ENCODE results near the gene ISCA2.
A peak's percentile ranks its signal among the peaks of the same experiment; 100 is the strongest.

Gene ISCA2

DNA sequence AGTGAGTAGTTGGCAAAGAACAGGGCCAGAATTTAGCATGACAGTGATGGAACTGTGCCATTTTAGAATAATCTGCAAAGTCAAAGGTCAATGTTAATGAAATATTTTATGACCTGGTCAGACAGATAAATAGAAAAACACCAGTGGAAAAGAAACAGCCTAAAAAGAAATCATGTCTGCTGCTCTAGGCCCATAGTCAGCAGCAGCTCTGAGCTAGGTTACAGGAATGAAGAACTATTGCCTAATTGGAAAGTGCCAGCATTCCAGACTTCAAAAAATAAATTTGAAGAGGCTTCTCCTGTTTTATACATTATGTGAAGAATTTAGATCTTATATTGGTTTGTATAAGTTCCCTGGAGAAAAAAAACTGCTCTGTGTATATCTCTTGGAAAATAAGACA lies 10.2 kb upstream of the ISCA2 start:
- H3K4me1 ChIP-seq (ENCODE audit: control insufficient read depth, insufficient read depth, low read length): peaks cover 19% of the 10 kb centered on the region; the same call in 1 of the 2 replicates

DNA sequence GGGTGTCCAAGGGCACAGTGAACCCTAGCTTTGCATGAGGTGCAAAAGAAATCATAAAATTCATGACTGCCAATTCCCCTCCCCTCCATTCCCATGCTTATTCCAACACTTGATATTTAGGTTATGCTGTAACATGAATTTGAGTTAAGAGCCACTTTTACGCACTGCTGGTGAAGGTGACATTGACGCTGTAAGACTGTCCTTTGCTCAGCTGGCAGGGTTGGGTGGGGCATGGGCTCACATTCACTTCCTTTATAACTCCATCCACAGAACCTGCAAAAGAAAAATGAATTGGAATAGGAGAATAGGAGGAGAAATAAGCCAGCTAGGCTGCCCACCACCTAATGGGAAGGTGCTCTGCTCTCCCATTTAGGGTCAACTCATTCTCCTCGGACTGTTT lies 7.4 kb upstream of the ISCA2 start:
- Histone ChIP-seq H3K27ac (ENCODE audit: low read depth, low read length) (no peak overlapping the region), H3K9ac (ENCODE audit: low read length) (no peak overlapping the region), H3K27me3 (ENCODE audit: control insufficient read depth, insufficient read depth, low read length) (no peaks in the 10 kb centered on the region), H3K4me3 (ENCODE audit: low read depth, low read length) (no peak overlapping the region), H3K4me1 (ENCODE audit: control insufficient read depth, insufficient read depth, low read length) (peaks cover 13% of the 10 kb centered on the region; the same call in 1 of the 2 replicates), H3K36me3 (ENCODE audit: control insufficient read depth, insufficient read depth, low read length) (peaks cover 42% of the 10 kb centered on the region), H3K9me3 (ENCODE audit: control insufficient read depth, insufficient read depth, low read depth, low read length) (no peaks in the 10 kb centered on the region)

More for the DNA sequence above, 10.2 kb upstream of the ISCA2 start:
- Histone ChIP-seq H3K27me3 (ENCODE audit: control insufficient read depth, insufficient read depth, low read length) (no peaks in the 10 kb centered on the region), H3K36me3 (ENCODE audit: control insufficient read depth, insufficient read depth, low read length) (peaks cover 68% of the 10 kb centered on the region), H3K4me3 (ENCODE audit: low read depth, low read length) (no peak overlapping the region), H3K9me3 (ENCODE audit: control insufficient read depth, insufficient read depth, low read depth, low read length) (no peaks in the 10 kb centered on the region), H3K27ac (ENCODE audit: low read depth, low read length) (no peak overlapping the region), H3K9ac (ENCODE audit: low read length) (no peak overlapping the region)

DNA sequence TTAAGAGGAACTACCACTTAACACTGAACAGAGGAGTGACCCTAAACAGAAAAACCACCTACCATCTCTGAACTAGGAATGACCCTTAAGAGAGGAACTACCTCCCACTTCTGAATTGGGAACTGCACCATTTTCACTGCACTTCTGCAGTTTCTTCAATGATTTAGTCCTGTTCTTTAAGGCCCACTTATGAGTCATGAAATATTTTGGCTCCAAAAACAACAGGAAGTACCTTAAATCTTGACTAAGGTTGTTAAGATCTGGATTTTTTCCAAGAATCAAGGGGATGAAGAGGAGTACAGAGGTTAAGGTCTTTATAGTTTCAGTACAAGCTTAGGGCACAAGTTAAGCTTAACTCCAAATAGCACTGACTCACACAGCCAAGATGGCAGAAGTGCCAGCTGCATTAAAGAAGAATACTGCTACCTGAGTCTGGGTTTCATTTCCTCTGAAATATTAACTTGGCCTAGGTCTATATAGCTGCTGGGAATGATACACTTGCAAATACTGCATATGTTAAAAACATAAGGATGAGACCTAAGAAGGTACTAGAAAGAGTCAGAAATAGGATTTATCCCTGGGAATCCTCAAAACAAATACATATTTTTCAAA lies 4.7 kb upstream of the ISCA2 start:
- peaks cover 21% of the 10 kb centered on the region for H3K36me3 ChIP-seq (ENCODE audit: control insufficient read depth, insufficient read depth, low read length)
- H3K4me1 ChIP-seq (ENCODE audit: control insufficient read depth, insufficient read depth, low read length): peaks cover 20% of the 10 kb centered on the region
- H3K27ac ChIP-seq (ENCODE audit: low read depth, low read length): no peak overlapping the region
- H3K27me3 ChIP-seq (ENCODE audit: control insufficient read depth, insufficient read depth, low read length): no peaks in the 10 kb centered on the region
- no peak overlapping the region for H3K4me3 ChIP-seq (ENCODE audit: low read depth, low read length)
- no peaks in the 10 kb centered on the region for H3K9me3 ChIP-seq (ENCODE audit: control insufficient read depth, insufficient read depth, low read depth, low read length)
- no peak overlapping the region for H3K9ac ChIP-seq (ENCODE audit: low read length)

DNA sequence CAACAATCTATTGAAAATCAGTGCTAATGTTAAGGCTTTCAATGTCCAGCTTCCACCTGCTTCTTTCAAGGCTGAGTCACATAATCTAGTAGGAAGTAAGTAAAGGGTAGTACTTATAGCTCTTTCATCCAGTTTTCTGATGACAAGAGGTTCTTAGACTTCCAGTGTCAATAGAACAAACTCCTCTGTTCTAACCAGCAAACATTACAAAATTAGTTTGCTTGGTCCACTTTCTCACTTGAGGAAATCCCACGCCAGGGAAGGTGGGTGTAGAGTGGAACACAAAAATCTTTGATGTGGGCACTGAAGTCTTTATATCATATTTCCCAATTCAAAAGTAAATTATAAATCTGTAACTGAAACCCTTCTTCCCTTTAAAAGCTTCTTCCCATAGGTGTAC lies 3.1 kb upstream of the ISCA2 start:
- no peaks in the 10 kb centered on the region for H3K27me3 ChIP-seq (ENCODE audit: control insufficient read depth, insufficient read depth, low read length)
- peaks cover 13% of the 10 kb centered on the region for H3K36me3 ChIP-seq (ENCODE audit: control insufficient read depth, insufficient read depth, low read length)
- peaks cover 24% of the 10 kb centered on the region for H3K4me1 ChIP-seq (ENCODE audit: control insufficient read depth, insufficient read depth, low read length)
- H3K27ac ChIP-seq (ENCODE audit: low read depth, low read length): no peak overlapping the region
- no peaks in the 10 kb centered on the region for H3K9me3 ChIP-seq (ENCODE audit: control insufficient read depth, insufficient read depth, low read depth, low read length)
- H3K9ac ChIP-seq (ENCODE audit: low read length): no peak overlapping the region
- H3K4me3 ChIP-seq (ENCODE audit: low read depth, low read length): no peak overlapping the region

DNA sequence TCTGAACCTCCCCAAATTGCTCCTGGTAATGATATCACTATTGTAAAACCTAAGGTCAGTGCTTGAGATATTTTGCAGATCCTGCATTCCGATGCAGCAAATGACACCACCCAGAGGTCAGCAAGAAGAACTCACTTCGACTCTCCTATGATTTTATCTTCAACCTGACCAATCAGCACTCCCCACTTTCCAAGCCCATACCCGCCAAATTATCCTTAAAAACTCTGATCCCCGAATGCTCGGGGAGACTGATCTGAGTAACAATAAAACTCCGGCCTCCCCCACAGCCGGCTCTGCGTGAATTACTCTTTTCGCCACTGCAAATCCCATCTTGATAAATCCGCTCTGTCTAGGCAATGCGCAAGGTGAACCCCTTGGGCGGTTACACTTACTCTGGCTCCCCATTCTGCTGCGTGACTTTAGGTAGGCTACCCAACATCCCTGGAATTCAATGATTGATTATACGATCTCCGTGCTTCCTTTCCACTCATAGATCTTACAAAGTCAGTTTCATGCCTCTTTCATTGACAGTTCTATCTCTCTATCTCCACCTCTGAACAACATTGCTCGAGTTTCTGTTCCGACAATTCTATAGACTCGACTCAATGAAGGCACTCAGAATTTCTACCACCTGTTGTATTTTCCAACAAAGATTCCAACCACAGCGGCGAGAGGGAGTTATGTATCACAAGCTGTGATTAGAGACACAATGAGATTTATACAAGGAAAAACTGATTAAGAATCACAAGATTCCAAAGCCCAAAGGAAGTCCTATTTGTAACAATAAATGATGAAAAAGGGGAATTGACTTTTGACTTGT lies 1.4 kb upstream of the ISCA2 start:
- Histone ChIP-seq H3K9ac (ENCODE audit: low read length) (peak overlapping the region; percentile 60), H3K4me1 (ENCODE audit: control insufficient read depth, insufficient read depth, low read length) (peaks cover 21% of the 10 kb centered on the region), H3K4me3 (ENCODE audit: low read depth, low read length) (peak overlapping the region; percentile 89), H3K27me3 (ENCODE audit: control insufficient read depth, insufficient read depth, low read length) (no peaks in the 10 kb centered on the region), H3K36me3 (ENCODE audit: control insufficient read depth, insufficient read depth, low read length) (peaks cover 16% of the 10 kb centered on the region), H3K9me3 (ENCODE audit: control insufficient read depth, insufficient read depth, low read depth, low read length) (no peaks in the 10 kb centered on the region), H3K27ac (ENCODE audit: low read depth, low read length) (no peak overlapping the region)

DNA sequence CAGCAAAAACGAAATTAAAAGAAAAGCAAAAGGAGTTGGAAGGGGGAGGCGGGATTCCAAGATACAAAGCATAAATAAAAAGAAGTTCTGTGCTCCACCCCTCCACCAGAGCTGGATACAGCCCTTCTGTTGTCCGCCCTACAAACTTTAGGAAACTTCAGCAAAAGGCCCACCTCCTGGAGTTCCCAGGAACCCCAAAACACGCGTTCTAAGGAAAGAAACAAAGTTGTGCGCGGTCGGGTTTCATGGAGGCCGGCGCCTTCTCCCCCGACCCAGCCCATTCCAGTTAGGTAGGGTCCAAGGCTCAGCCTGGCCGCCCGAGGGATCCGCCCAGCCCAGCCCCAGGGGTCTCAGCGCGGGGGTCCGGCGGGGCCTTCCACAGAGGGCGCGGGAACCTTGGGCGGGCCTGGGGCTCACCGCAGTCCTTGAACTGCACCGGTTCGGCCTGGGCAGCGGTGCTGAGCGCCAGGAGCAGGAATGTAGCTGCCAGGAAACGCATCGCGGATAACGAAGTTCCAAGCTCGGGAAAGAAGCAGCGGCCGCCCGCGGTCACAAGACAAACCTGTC lies 706 bp upstream of the ISCA2 start, which contains the start of gene NPC2:
TSS of gene NPC2 (minus strand) at position 530 of the 567 bp plus-strand sequence. CDS start at position 499, 31 bp downstream.
- H3K4me1 ChIP-seq (ENCODE audit: control insufficient read depth, insufficient read depth, low read length): peaks cover 14% of the 10 kb centered on the region
- peak within 1 kb of the TSS; percentile 89 for H3K9ac ChIP-seq (ENCODE audit: low read length)
- H3K4me3 ChIP-seq (ENCODE audit: low read depth, low read length): peak within 1 kb of the TSS; percentile 95
- H3K27me3 ChIP-seq (ENCODE audit: control insufficient read depth, insufficient read depth, low read length): no peaks in the 10 kb centered on the region
- H3K9me3 ChIP-seq (ENCODE audit: control insufficient read depth, insufficient read depth, low read depth, low read length): no peaks in the 10 kb centered on the region
- peak within 1 kb of the TSS; percentile 69; the same call in 1 of the 2 replicates for H3K27ac ChIP-seq (ENCODE audit: low read depth, low read length)
- peaks cover 16% of the 10 kb centered on the region for H3K36me3 ChIP-seq (ENCODE audit: control insufficient read depth, insufficient read depth, low read length)

DNA sequence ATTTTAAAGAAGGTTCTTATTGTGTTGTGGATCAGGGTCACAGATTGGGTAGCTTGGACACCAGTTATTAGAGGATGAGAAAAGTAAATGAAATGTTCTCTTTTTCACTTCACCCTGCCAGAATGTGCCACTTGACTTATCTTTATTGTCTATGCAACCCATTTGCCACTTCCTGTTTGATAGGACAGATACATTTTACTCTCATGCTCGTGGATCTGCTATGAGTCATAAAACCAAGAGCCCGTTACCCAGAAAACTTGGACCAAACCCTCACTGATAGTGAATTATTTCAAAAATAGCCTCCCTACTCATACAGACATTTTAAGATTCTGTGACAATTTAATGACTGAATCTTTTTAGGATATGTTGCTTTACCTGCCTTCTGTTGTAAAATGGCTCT lies 1.8 kb downstream of the ISCA2 start:
- H3K9me3 ChIP-seq (ENCODE audit: control insufficient read depth, insufficient read depth, low read depth, low read length): no peaks in the 10 kb centered on the region
- H3K27ac ChIP-seq (ENCODE audit: low read depth, low read length): no peak overlapping the region
- H3K4me3 ChIP-seq (ENCODE audit: low read depth, low read length): no peak overlapping the region
- no peaks in the 10 kb centered on the region for H3K27me3 ChIP-seq (ENCODE audit: control insufficient read depth, insufficient read depth, low read length)
- H3K36me3 ChIP-seq (ENCODE audit: control insufficient read depth, insufficient read depth, low read length): peaks cover 16% of the 10 kb centered on the region
- H3K4me1 ChIP-seq (ENCODE audit: control insufficient read depth, insufficient read depth, low read length): peaks cover 13% of the 10 kb centered on the region
- no peak overlapping the region for H3K9ac ChIP-seq (ENCODE audit: low read length)

DNA sequence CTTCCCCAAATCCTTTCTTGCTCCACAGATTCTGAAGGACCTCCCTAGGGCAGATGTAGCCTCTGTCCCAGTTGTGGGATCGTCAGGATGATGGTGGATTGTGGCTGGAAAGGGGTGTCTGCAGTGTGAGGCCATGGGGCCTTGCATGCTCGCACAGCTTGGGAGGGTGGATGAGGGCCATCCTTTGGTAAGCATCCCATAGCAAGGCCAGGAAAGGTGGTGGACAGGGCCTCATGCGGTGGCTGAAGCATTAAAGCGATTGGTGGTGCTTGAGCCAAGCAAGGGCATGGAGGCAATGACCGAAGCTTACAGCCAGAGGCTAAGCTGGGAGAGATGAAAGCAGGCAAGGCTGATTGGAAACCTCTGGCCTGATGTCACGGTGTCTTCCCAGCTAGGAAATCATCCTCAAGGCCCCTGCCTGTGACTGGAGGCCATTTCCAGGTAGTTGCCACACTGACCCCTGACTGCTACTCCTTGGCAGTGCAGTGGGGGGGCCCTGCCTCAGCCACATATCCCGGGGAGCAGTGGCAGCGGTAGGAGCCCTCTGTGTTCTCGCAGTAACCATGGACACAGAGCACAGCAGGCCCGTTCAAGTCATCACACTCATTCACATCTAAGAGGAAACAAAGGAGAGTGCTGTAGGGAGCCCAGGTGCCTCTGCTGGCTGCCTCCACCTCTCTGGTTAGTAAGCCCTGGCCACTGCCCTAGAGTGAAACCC lies 7.0 kb downstream of the ISCA2 start:
- no peaks in the 10 kb centered on the region for H3K9me3 ChIP-seq (ENCODE audit: control insufficient read depth, insufficient read depth, low read depth, low read length)
- H3K9ac ChIP-seq (ENCODE audit: low read length): peak overlapping the region; percentile 18
- H3K4me3 ChIP-seq (ENCODE audit: low read depth, low read length): 0 out of 2 replicates have a peak overlapping the region, but pooled peaks have one; percentile 6
- H3K27me3 ChIP-seq (ENCODE audit: control insufficient read depth, insufficient read depth, low read length): no peaks in the 10 kb centered on the region
- H3K4me1 ChIP-seq (ENCODE audit: control insufficient read depth, insufficient read depth, low read length): peaks cover 13% of the 10 kb centered on the region
- peaks cover 10% of the 10 kb centered on the region for H3K36me3 ChIP-seq (ENCODE audit: control insufficient read depth, insufficient read depth, low read length)
- H3K27ac ChIP-seq (ENCODE audit: low read depth, low read length): no peak overlapping the region

DNA sequence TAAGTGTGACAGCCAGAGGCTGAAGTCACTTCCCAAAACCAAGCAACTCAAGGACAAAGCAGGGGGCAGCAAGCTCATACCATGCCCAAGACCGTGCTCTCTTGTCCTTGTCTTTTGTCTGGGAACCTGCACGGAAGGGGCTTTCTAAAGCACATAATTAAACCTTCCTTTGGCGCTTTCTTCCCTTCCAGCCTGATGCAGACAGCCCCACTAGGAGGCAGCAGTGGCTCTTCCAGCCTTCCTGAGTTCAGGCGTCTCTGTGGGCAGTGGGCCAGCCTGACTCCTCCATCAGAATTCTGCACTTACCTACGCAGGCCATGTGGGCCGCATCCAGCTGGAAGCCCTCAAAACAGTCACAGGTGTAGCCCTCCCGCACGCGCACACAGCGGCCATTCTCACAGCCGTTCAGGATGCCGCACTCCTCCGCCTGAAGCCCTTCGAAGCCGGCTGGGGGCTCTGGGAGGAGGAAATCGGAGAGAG lies 7.6 kb downstream of the ISCA2 start:
- Histone ChIP-seq H3K9me3 (ENCODE audit: control insufficient read depth, insufficient read depth, low read depth, low read length) (no peaks in the 10 kb centered on the region), H3K9ac (ENCODE audit: low read length) (peak overlapping the region; percentile 18), H3K4me3 (ENCODE audit: low read depth, low read length) (0 out of 2 replicates have a peak overlapping the region, but pooled peaks have one; percentile 6), H3K4me1 (ENCODE audit: control insufficient read depth, insufficient read depth, low read length) (peaks cover 13% of the 10 kb centered on the region), H3K36me3 (ENCODE audit: control insufficient read depth, insufficient read depth, low read length) (peaks cover 4% of the 10 kb centered on the region), H3K27me3 (ENCODE audit: control insufficient read depth, insufficient read depth, low read length) (no peaks in the 10 kb centered on the region), H3K27ac (ENCODE audit: low read depth, low read length) (no peak overlapping the region)

DNA sequence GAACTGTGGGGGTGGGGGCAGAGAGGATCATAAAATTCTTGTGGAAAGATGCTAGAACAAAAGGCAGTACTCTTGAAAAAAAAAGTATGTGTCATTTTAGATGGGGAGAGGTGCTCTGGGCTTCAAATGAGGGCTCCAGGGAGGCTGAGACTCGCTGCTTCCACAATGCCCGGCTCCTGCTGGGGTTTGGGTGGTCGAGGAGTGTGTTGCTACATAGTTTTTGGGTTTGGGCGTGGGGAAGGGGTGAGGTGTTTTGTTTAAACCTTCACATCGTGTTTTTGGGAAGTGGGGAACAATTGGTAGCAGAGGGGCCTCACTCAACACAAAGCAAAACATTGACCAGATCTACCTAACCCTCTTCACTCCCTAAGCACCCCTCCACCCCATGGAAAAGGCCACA lies 8.1 kb downstream of the ISCA2 start:
- no peak overlapping the region for H3K9ac ChIP-seq (ENCODE audit: low read length)
- no peaks in the 10 kb centered on the region for H3K36me3 ChIP-seq (ENCODE audit: control insufficient read depth, insufficient read depth, low read length)
- peaks cover 13% of the 10 kb centered on the region for H3K4me1 ChIP-seq (ENCODE audit: control insufficient read depth, insufficient read depth, low read length)
- no peak overlapping the region for H3K27ac ChIP-seq (ENCODE audit: low read depth, low read length)
- H3K4me3 ChIP-seq (ENCODE audit: low read depth, low read length): no peak overlapping the region
- H3K27me3 ChIP-seq (ENCODE audit: control insufficient read depth, insufficient read depth, low read length): no peaks in the 10 kb centered on the region
- H3K9me3 ChIP-seq (ENCODE audit: control insufficient read depth, insufficient read depth, low read depth, low read length): no peaks in the 10 kb centered on the region
